ENCODE data around the gene EPHA6.

The EPHA6 gene

GRCh38 chr3:97699889-97700288, 885.5 kb downstream of the EPHA6 start:
- TF ChIP-seq, protein P1, sequence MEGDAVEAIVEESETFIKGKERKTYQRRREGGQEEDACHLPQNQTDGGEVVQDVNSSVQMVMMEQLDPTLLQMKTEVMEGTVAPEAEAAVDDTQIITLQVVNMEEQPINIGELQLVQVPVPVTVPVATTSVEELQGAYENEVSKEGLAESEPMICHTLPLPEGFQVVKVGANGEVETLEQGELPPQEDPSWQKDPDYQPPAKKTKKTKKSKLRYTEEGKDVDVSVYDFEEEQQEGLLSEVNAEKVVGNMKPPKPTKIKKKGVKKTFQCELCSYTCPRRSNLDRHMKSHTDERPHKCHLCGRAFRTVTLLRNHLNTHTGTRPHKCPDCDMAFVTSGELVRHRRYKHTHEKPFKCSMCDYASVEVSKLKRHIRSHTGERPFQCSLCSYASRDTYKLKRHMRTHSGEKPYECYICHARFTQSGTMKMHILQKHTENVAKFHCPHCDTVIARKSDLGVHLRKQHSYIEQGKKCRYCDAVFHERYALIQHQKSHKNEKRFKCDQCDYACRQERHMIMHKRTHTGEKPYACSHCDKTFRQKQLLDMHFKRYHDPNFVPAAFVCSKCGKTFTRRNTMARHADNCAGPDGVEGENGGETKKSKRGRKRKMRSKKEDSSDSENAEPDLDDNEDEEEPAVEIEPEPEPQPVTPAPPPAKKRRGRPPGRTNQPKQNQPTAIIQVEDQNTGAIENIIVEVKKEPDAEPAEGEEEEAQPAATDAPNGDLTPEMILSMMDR (IDR thresholded peaks at IDR 0.05; ENCODE audit: insufficient read depth, low read depth, low read length, missing control alignments), result no peak
- no peak overlapping the region for H3K4me3 ChIP-seq (ENCODE audit: low read length)
- DNase-seq (ENCODE audit: low read depth), result no peak

DNA sequence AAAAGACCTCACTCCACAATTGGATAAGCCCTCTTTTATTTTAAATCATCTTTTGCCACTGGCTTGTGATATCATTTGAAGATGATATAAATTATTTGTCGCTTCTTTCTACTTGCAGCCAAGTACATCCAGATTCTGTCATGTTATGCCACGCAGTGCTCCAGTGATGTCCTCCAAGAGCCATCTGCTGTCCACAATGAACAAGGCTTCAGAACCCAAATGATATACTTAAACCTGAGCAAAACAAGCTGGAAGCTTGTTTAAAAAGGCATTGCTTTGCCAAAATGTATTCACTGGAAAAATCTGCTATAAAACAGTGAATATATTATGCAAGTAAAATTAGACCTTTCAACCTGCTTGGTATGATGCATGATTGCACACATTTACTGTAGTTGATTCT, 891.4 kb downstream of the EPHA6 start:
- no peak for DNase-seq (ENCODE audit: low read depth)
- no peak overlapping the region for H3K4me3 ChIP-seq (ENCODE audit: low read length)
- TF ChIP-seq, protein P1 (IDR thresholded peaks at IDR 0.05; ENCODE audit: insufficient read depth, low read depth, low read length, missing control alignments), result no peak

DNA sequence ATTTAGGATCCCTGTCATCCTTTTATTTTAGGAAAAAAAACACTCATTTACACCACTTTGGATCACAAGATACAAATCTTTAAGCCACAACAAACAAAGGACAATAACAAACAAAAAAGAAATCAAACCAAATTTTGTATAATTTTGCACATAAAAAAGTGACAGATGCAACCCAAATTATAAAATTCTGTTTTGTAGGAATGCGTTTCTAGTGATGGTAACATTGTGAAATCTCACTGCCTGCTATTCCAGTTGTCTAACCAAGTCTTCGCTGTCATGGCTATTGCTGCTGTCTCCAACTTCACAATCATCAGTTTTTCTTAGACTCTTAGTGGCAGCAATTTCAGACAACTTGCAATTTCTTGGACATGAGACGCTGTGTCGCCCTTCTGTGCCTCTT, 891.8 kb downstream of the EPHA6 start:
- TF ChIP-seq, protein P1 (IDR thresholded peaks at IDR 0.05; ENCODE audit: insufficient read depth, low read depth, low read length, missing control alignments), result no peak
- no peak for DNase-seq (ENCODE audit: low read depth)
- no peak overlapping the region for H3K4me3 ChIP-seq (ENCODE audit: low read length)

GRCh38 chr3:97711654-97712053, 897.3 kb downstream of the EPHA6 start:
- TF ChIP-seq, protein P1 (IDR thresholded peaks at IDR 0.05; ENCODE audit: insufficient read depth, low read depth, low read length, missing control alignments), result no peak

DNA sequence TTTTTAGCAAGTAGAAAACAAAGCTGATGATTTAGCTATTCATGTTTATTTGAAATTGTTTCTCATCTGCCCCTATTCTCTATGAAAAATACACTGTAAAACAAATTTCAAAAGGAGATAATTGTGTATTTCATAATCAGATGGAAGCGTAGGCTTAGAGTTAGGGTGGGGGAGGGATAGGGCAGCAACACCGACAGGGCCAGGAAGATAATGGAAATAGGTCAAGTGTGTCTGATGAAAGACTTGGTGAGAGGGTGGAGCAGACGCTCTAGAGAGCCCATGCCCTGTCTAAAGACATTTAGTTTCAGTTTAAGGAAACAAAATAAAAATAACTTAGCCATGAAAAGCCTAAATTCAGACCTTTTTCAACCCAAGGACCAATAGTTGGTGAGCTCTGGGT, 898.5 kb downstream of the EPHA6 start:
- no peak for DNase-seq (ENCODE audit: low read depth)
- TF ChIP-seq, protein P1 (IDR thresholded peaks at IDR 0.05; ENCODE audit: insufficient read depth, low read depth, low read length, missing control alignments), result no peak
- H3K4me3 ChIP-seq (ENCODE audit: low read length), result no peak overlapping the region

More at GRCh38 chr3:97711654-97712053, 897.3 kb downstream of the EPHA6 start:
- H3K4me3 ChIP-seq (ENCODE audit: low read length), result no peak overlapping the region
- peak; percentile 41 for DNase-seq (ENCODE audit: low read depth)

GRCh38 chr3:97713634-97714033, 899.2 kb downstream of the EPHA6 start:
- no peak overlapping the region for H3K4me3 ChIP-seq (ENCODE audit: low read length)
- DNase-seq (ENCODE audit: low read depth), result no peak
- TF ChIP-seq, protein P1 (IDR thresholded peaks at IDR 0.05; ENCODE audit: insufficient read depth, low read depth, low read length, missing control alignments), result no peak

GRCh38 chr3:97719156-97719821, 904.9 kb downstream of the EPHA6 start:
- TF ChIP-seq, protein P1 (IDR thresholded peaks at IDR 0.05; ENCODE audit: insufficient read depth, low read depth, low read length, missing control alignments), result peak; percentile 99
- peak; percentile 77 for DNase-seq (ENCODE audit: low read depth)
- H3K4me3 ChIP-seq (ENCODE audit: low read length), result no peak overlapping the region
